GM12872 (cell line): Measurements from ENCODE around the gene EHD1.

ENCODE experiments used
- CTCF ChIP-seq: IDR thresholded peaks from 3 replicates; pipeline ENCODE4 v1.5.1; 2011; ENCODE audit warnings: low read depth, mild to moderate bottlenecking, low read length, moderate library complexity; ENCODE audit not compliant: insufficient read depth

Gene EHD1

GRCh38 chr11:64851831-64852351 is 26.5 kb downstream of the EHD1 start:
- no peak for TF ChIP-seq CTCF

- peak; percentile 53; the same call in 2 of the 3 replicates for TF ChIP-seq CTCF
These were observed 27.3 kb downstream of the EHD1 start for GRCh38 chr11:64850979-64851567.

- no peak for TF ChIP-seq CTCF
These were observed 28.6 kb downstream of the EHD1 start for GRCh38 chr11:64849598-64850356.

- TF ChIP-seq CTCF, result peak; percentile 40
These were observed 29.4 kb downstream of the EHD1 start for GRCh38 chr11:64848826-64849597.

GRCh38 chr11:64848214-64848825 is 30.1 kb downstream of the EHD1 start:
- TF ChIP-seq CTCF, result no peak

GRCh38 chr11:64846998-64847666 is 31.3 kb downstream of the EHD1 start:
- TF ChIP-seq CTCF, result peak; percentile 90
